ENCODE results near the gene RAB36.

RAB36 gene

GRCh38 chr22:23196165-23196564, 50.9 kb downstream of the RAB36 start:
- TF ChIP-seq FOXM1 (IDR thresholded peaks at IDR 0.05; ENCODE audit: borderline replicate concordance, low read depth) (no peak), USF1 (IDR thresholded peaks at IDR 0.05) (no peak), EP300 (IDR thresholded peaks at IDR 0.05; ENCODE audit: borderline replicate concordance) (no peak), CREB1 (IDR thresholded peaks at IDR 0.05; ENCODE audit: low read depth) (no peak), CEBPB (IDR thresholded peaks at IDR 0.05) (no peak), ZBTB7A (IDR thresholded peaks at IDR 0.05; ENCODE audit: low read depth) (no peak), TCF12 (IDR thresholded peaks at IDR 0.05; ENCODE audit: low read depth) (no peak), MAX (IDR thresholded peaks at IDR 0.05) (no peak)

DNA sequence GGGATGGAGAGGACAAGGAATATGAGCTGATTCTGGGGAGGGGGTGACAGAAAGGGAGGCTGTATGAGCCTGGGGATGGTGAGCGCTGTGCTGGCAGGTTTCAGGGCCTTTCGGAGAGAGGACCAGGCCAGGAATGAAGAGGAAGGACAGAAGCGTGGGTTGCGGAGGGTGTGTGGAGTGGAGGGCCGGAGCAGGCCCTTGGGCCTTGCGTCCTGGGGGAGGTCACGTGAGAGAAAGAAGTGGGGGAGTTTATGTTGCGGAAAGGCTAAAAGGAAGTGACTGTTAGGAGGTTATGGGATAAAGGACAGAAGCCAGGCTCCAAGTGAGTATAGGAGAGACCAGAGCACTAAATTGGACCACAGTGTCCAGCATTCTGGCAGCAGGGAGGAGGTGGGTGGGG, 52.6 kb downstream of the RAB36 start:
- TF ChIP-seq TEAD4 (IDR thresholded peaks at IDR 0.05) (no peak), FOXM1 (IDR thresholded peaks at IDR 0.05; ENCODE audit: borderline replicate concordance, low read depth) (no peak), CREB1 (IDR thresholded peaks at IDR 0.05; ENCODE audit: low read depth) (no peak), ZBTB7A (IDR thresholded peaks at IDR 0.05; ENCODE audit: low read depth) (no peak), EP300 (IDR thresholded peaks at IDR 0.05; ENCODE audit: borderline replicate concordance) (no peak), CEBPB (IDR thresholded peaks at IDR 0.05) (no peak), TAF1 (IDR thresholded peaks at IDR 0.05; ENCODE audit: low read depth) (no peak), EGR1 (IDR thresholded peaks at IDR 0.05) (no peak), USF1 (IDR thresholded peaks at IDR 0.05) (no peak), MAX (IDR thresholded peaks at IDR 0.05) (no peak), YY1 (IDR thresholded peaks at IDR 0.05; ENCODE audit: low read depth) (no peak), TCF12 (IDR thresholded peaks at IDR 0.05; ENCODE audit: low read depth) (no peak), NFIC (IDR thresholded peaks at IDR 0.05) (no peak), RAD21 (IDR thresholded peaks at IDR 0.05; ENCODE audit: low read depth) (no peak)
- TF ChIP-seq, protein P1, sequence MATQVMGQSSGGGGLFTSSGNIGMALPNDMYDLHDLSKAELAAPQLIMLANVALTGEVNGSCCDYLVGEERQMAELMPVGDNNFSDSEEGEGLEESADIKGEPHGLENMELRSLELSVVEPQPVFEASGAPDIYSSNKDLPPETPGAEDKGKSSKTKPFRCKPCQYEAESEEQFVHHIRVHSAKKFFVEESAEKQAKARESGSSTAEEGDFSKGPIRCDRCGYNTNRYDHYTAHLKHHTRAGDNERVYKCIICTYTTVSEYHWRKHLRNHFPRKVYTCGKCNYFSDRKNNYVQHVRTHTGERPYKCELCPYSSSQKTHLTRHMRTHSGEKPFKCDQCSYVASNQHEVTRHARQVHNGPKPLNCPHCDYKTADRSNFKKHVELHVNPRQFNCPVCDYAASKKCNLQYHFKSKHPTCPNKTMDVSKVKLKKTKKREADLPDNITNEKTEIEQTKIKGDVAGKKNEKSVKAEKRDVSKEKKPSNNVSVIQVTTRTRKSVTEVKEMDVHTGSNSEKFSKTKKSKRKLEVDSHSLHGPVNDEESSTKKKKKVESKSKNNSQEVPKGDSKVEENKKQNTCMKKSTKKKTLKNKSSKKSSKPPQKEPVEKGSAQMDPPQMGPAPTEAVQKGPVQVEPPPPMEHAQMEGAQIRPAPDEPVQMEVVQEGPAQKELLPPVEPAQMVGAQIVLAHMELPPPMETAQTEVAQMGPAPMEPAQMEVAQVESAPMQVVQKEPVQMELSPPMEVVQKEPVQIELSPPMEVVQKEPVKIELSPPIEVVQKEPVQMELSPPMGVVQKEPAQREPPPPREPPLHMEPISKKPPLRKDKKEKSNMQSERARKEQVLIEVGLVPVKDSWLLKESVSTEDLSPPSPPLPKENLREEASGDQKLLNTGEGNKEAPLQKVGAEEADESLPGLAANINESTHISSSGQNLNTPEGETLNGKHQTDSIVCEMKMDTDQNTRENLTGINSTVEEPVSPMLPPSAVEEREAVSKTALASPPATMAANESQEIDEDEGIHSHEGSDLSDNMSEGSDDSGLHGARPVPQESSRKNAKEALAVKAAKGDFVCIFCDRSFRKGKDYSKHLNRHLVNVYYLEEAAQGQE (IDR thresholded peaks at IDR 0.05; ENCODE audit: low read depth) = no peak

- no peak for TF ChIP-seq EGR1 (IDR thresholded peaks at IDR 0.05)
Observed at GRCh38 chr22:23199159-23199558, 53.9 kb downstream of the RAB36 start.

GRCh38 chr22:23200898-23201297, 55.6 kb downstream of the RAB36 start:
- no peak for TF ChIP-seq TAF1 (IDR thresholded peaks at IDR 0.05; ENCODE audit: low read depth)
- no peak for TF ChIP-seq TCF12 (IDR thresholded peaks at IDR 0.05; ENCODE audit: low read depth)
- TF ChIP-seq YY1 (IDR thresholded peaks at IDR 0.05; ENCODE audit: low read depth) = no peak

DNA sequence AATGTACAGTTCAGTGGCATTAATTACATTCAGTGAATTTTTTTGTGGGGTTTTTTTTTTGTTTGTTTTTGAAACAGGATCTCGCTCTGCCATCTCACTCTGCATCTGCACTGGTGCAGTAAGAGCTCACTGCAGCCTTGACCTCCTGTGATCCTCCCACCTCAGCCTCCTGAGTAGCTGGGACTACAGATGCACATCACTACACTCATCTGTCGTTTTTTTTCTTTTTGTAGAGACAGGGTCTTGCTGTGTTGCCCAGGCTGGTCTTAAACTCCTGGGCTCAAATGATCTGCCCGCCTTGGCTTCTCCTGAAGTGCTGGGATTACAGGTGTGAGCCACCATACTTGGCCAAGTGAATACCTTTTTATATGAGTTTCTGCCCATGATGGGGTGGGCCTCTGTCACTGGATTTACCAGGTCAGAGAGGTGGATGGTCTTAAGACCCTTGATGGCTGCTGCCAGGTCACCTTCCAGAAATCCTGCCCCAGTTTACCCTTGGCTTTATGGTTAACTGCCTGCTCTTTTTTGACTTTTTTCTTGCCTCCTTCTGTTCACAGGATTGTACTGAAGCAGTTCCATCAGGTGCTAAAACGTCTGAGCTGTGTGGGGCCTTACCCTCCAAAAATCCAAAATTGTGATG, 57.7 kb downstream of the RAB36 start:
- no peak for TF ChIP-seq CREB1 (IDR thresholded peaks at IDR 0.05; ENCODE audit: low read depth)
- no peak for TF ChIP-seq TEAD4 (IDR thresholded peaks at IDR 0.05)
- TF ChIP-seq, protein P1 (IDR thresholded peaks at IDR 0.05; ENCODE audit: low read depth) = no peak
- TF ChIP-seq EP300 (IDR thresholded peaks at IDR 0.05; ENCODE audit: borderline replicate concordance) = no peak
- no peak for TF ChIP-seq TAF1 (IDR thresholded peaks at IDR 0.05; ENCODE audit: low read depth)
- no peak for TF ChIP-seq NFIC (IDR thresholded peaks at IDR 0.05)
- no peak for TF ChIP-seq RAD21 (IDR thresholded peaks at IDR 0.05; ENCODE audit: low read depth)
- TF ChIP-seq ZBTB7A (IDR thresholded peaks at IDR 0.05; ENCODE audit: low read depth) = no peak
- no peak for TF ChIP-seq USF1 (IDR thresholded peaks at IDR 0.05)
- TF ChIP-seq FOXM1 (IDR thresholded peaks at IDR 0.05; ENCODE audit: borderline replicate concordance, low read depth) = no peak
- TF ChIP-seq YY1 (IDR thresholded peaks at IDR 0.05; ENCODE audit: low read depth) = no peak
- TF ChIP-seq EGR1 (IDR thresholded peaks at IDR 0.05) = no peak
